Left ventricle myocardium inferior (tissue), 1 donor: ENCODE results near the gene ADAMTS5. TPM values are rescaled to one million over a fixed set of nuclear protein-coding genes. Genes with fewer than 3 reads are reported as not detected.

Source experiments
- DNase-seq: peaks from one replicate; pipeline ENCODE4 v3.0.0-alpha.2; 2020
- H3K27ac ChIP-seq: fragments of 200-600 bp; replicated peaks from 2 replicates; pipeline ENCODE4 v1.8.0; 2021
- H3K27me3 ChIP-seq: fragments of 200-600 bp; 2 replicates; pipeline ENCODE4 v1.8.0; 2021; ENCODE audit warnings: low read depth
- H3K36me3 ChIP-seq: fragments of 200-600 bp; 2 replicates; pipeline ENCODE4 v1.8.0; 2021
- H3K4me1 ChIP-seq: fragments of 200-600 bp; 2 replicates; pipeline ENCODE4 v1.8.0; 2021
- H3K4me3 ChIP-seq: fragments of 200-600 bp; 2 replicates; pipeline ENCODE4 v1.8.0; 2021; ENCODE audit warnings: mild to moderate bottlenecking, moderate library complexity
- H3K9me3 ChIP-seq: fragments of 200-600 bp; replicated peaks from 2 replicates; pipeline ENCODE4 v1.8.0; 2021
- CTCF ChIP-seq: fragments of 200-600 bp; IDR thresholded peaks from 2 replicates; pipeline ENCODE4 v1.8.0; 2021; ENCODE audit warnings: antibody characterized with exemption, mild to moderate bottlenecking, borderline replicate concordance
- intact Hi-C: fragments of 100-400 bp; cut with micrococcal nuclease; formaldehyde crosslinking; loops from one replicate; pipeline ENCODE4 v1.11.0; 2022
- total RNA-seq: library from RNA; stranded (reverse); fragmentation: NEBNext Ultra II Directional; extraction: Animal tissue kit (Norgen Biotek cat#: 25700); gene quantifications from one replicate; pipeline ENCODE4 v1.2.1, GENCODE V29; 2021
- donor health status: DM: no; HTN: yes; CAD: no; lungs with severe emphysema.

The ADAMTS5 gene
- total RNA-seq, 1 donor from 2014 or later = 3.0 TPM

- Histone ChIP-seq H3K27me3 (no peaks in the 10 kb centered on the region), H3K4me3 (no peak overlapping the region), H3K9me3 (no peaks in the 10 kb centered on the region), H3K4me1 (peaks cover 19% of the 10 kb centered on the region), H3K36me3 (peaks cover 5% of the 10 kb centered on the region), H3K27ac (no peak overlapping the region)
- DNase-seq = no peak
- intact Hi-C loops = no loop called here
- TF ChIP-seq CTCF = no peak
Observed at GRCh38 chr21:26948194-26948593, 18.7 kb downstream of the ADAMTS5 start.

GRCh38 chr21:26946744-26947446 is 20.0 kb downstream of the ADAMTS5 start:
- Histone ChIP-seq H3K36me3 (no peaks in the 10 kb centered on the region), H3K4me3 (no peak overlapping the region), H3K4me1 (peaks cover 19% of the 10 kb centered on the region), H3K27ac (peak overlapping the region; percentile 25), H3K9me3 (no peaks in the 10 kb centered on the region), H3K27me3 (no peaks in the 10 kb centered on the region)
- intact Hi-C loops = no loop called here
- no peak for DNase-seq
- no peak for TF ChIP-seq CTCF

- no peak for TF ChIP-seq CTCF
- no peak overlapping the region for H3K4me3 ChIP-seq
- peak; percentile 35 for DNase-seq
- H3K9me3 ChIP-seq = no peaks in the 10 kb centered on the region
- H3K27me3 ChIP-seq = no peaks in the 10 kb centered on the region
- H3K36me3 ChIP-seq = no peaks in the 10 kb centered on the region
- H3K4me1 ChIP-seq = peaks cover 19% of the 10 kb centered on the region
- peak overlapping the region; percentile 25 for H3K27ac ChIP-seq
- intact Hi-C loops = no loop called here
Observed at GRCh38 chr21:26945916-26946675, 20.8 kb downstream of the ADAMTS5 start.

- Histone ChIP-seq H3K36me3 (no peaks in the 10 kb centered on the region), H3K27me3 (no peaks in the 10 kb centered on the region), H3K4me1 (peaks cover 25% of the 10 kb centered on the region), H3K9me3 (no peaks in the 10 kb centered on the region), H3K4me3 (no peak overlapping the region), H3K27ac (no peak overlapping the region)
- no peak for TF ChIP-seq CTCF
- DNase-seq = no peak
- intact Hi-C loops = no loop called here
Observed at GRCh38 chr21:26943921-26944320, 23.0 kb downstream of the ADAMTS5 start.

GRCh38 chr21:26941421-26941820 is 25.5 kb downstream of the ADAMTS5 start:
- TF ChIP-seq CTCF = no peak
- H3K4me3 ChIP-seq = no peak overlapping the region
- no peaks in the 10 kb centered on the region for H3K27me3 ChIP-seq
- H3K36me3 ChIP-seq = no peaks in the 10 kb centered on the region
- intact Hi-C loops = no loop called here
- H3K4me1 ChIP-seq = peaks cover 17% of the 10 kb centered on the region
- no peak overlapping the region for H3K27ac ChIP-seq
- DNase-seq = no peak
- H3K9me3 ChIP-seq = no peaks in the 10 kb centered on the region
